DMS153 (cell line): Measurements from ENCODE around the gene ACD.

ENCODE experiments used
- DNase-seq: peaks from one replicate; lab custom pipeline; 2025; lab: John Stamatoyannopoulos, UW

The ACD gene

DNA sequence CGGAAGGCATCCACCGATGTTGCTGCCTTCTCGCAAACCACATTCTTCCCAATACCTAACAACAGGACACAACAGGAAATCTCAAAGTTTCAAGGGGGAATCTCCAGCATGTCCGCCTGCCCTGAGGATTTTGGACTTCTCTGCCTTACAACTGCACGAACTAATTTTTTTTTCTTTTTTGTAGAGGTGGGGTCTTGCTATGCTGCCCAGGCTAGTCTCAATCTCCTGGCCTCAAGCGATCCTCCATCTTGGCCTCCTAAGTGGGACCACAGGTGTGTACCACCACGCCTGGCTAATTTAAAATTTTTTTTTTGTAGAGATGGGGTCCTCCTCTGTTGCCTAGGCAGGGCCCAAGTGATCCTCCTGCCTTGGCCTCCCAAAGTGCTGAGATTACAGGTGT, 15.9 kb upstream of the ACD start:
- DNase-seq: no peak

DNA sequence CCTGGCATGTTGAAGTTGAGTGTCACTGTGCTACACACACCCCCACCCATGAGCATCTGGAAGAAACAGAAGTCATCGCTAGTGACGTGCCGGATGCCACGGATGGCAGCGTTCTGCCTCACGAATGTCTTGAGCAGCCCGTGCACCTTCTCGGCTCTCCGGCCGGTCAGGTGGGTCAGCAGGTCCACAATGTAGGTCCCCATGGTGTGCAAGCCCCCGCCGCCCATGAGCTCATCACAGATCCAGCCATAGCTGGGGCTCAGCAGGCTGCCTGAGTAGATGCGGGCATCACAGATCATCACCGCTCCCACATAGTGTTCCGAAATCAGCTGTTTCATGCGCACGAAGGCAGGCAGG, 15.5 kb upstream of the ACD start:
- DNase-seq: no peak

DNA sequence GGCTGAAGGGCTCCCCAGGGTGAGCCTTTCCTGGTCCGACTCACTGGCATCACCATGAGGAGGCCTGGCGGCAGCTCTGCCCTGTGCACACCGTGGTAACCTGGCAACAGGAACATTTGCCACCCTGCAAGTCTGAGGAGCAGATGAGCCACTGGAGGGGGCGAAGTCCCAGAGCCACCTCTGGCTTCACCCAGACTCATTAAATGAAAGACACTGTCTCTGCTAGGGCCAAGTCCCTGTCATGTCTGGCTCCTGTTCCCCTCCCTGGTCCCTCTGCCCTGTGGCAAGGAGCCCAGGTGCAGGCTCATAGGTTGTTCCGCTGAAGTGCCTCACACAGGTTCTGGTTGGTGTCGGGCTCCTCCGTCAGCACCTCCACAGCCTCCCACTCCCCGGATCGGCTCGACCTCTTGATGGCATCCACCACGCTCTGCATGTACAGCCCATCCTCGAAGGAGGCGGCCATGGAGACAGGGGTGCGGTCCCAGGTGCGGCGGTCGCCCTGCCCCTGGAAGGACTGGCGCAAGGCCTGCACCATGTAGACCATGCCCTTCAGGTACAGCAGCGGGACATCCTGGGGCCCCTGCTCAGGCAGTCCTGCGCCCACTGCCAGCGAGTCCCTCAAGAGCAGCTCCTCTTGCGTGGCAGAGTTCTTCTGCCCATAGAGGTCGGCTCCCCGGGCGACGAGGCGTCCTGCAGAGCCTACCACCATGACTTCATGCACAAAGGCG, 15.0 kb upstream of the ACD start:
- peak; percentile 58 for DNase-seq

DNA sequence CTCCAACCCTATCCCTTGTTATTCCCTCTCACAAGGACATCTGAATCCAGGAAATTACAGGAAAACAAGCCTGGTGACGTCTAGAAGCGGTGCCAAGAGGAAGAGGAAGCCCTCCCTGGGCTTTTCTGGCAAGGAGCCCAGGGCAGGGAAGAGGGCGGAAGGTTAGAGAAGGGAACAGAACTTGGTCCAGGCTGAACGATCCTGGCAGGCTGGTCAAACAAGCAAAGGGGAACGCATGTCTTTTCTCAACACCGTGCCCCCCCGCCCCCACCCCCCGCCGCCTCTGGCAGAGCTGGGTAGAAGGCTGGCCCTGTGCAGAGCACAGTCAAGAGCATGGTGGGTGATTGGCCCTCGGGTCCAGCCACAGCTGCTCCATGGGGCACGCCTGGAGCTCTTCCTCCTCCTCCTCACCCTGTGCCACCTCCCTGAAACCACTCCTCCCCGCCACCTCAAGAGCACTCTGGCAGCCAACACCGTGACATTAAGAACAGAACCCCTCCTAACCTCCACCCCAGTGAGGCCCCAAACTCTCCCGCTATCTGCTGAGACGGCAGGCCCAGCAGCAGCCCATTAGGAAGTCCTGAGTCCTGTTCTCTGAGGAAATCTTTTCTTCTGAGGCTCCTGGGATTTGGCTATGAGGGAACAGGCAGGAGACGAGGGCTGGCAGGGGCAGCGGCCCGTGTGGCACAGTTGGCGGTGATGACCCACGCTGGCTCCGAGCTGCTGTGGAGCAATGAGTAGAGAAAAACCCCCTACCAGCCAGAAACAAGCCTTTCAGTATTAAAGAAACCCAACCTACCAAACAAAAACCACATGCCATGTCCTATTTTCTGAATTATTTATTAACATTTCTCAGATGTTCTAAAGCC, 13.9 kb upstream of the ACD start:
- DNase-seq: peak; percentile 73

DNA sequence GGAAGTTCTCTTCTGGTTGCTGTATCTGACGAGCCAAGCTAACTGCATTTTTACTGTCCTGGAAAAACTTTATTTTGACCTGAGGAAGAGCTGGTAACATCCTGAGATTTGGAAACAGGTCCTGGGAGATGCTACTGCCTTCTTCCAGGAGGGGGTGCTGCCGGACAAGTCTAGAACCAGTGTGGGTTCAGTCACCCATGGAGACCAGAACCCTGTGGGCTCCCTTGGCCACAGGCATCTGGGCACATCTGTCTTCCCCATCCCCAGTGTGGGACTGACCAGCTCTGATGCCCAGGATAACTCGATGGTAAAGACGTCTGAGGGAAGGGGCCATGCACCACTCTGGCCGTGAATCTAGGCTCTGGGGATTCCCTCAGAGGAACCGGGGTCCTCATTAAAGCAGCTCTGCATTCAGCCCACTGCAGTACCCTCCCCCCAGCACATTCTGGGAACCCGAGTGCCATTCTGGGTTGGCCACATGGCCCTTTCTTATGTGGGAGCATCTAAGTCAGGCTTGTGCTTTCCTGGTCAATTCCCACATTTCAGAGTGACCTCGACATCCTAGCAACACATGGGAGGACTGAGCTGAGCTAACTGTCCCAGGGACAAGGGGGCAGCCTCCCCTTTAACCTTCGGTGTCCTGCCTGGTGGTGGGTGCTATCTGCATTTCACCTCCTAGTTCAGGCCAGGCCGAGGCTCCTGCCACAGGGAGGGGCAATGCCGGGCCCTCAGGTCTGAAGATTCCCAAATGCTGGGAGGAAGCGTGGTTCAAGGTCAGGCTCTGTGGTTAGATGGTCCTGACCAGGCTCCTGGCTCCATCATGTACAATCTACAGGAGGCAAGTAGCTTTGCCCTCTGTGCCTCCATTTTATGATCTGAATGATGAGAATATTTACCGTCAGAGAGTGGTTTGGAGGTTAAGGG, 12.9 kb upstream of the ACD start:
- peak; percentile 28 for DNase-seq

- DNase-seq: no peak
Measured at GRCh38 chr16:67672306-67672705, 12.2 kb upstream of the ACD start.

DNA sequence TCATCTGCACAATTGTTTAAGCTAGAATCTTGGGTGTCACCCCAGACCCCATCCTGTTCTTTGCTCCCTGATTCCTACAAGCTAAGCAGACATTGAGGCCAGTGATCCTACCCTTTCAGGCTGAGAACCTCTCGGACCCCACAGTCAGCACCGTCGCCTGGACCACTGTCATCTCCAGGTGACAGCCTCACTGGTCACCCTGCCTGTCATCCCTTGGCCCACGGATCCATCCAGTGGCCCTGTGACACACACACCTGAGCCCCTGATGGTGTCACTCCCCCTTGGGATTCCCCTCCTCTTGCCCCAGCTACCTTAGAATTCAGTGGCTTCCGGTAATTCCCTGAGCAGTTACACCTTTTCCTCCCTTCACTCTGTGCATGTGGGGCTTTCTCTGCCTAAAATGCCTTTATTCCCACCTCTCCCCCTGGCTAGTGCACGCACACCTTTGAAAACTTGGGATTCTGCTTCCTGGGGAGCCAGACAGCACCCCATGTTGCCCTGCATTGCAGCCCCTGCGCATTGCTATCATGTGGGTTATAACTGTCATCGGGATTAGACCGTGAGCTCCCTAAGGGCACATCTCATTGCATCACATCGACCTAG, 9.5 kb upstream of the ACD start:
- DNase-seq: no peak

DNA sequence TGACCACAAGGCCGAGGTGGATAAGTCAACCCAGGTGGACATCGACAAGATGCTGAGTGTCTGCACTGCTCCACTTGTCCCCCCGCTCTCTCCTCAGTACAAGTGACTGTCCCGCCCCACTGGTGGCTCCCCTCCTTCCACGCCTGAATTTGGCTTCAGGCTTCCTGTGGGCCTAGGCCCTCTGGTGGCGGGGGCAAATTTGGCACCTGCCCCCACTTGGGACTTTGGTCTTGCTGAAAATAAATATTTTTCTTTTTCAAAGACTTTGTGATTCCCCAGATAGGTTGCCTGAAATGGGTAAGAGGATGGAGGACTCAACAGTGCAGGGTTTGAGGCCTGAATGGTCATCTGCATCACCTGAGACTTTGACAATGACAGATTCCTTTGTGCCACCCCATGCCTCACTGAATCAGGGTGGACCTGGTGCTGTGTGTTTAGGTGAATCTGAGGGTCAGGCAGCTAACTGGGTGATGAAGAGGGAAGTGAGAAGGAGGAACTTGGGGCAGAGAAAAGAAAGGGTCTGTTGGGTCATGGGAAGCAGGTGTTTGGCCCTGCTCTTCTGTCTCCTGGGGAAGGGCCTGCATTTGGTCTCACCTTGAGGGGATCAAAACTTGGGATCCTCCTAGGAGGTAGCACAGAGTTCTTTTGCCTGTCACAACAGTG, 8.6 kb upstream of the ACD start:
- DNase-seq: no peak

GRCh38 chr16:67667817-67668494, 7.9 kb upstream of the ACD start:
- peak; percentile 90 for DNase-seq

DNA sequence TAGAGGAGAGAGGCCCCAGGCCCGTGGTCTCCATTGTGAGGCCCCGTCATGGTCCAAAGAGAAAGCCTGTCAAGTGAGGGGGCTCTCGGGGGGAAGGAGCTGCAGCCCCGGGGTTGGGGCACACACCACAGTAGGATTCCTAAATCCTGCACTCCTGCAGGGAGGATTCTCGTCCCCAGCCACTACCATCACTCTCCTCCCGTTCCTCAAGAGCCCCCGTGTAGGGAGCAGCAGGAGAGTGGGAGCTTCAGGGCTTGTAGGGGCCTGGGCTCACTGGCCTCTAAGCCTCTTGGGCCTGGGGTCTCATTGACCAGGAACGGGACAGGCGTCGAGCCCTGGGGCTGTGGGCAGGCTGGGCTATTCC, 7.4 kb upstream of the ACD start:
- DNase-seq: no peak

GRCh38 chr16:67666559-67667452, 6.7 kb upstream of the ACD start, which contains the start of the genes C16orf86 and ENKD1:
TSS of gene C16orf86 (plus strand) at chr16:67666814. CDS start at chr16:67666971, 157 bp downstream.
TSS of gene ENKD1 (minus strand) at chr16:67666750. CDS start at chr16:67666442, 308 bp downstream.
- DNase-seq: peak; percentile 65

- DNase-seq: no peak
Measured at GRCh38 chr16:67666032-67666551, 6.0 kb upstream of the ACD start.

GRCh38 chr16:67665598-67665997, 5.5 kb upstream of the ACD start:
- no peak for DNase-seq

GRCh38 chr16:67664871-67665270, 4.8 kb upstream of the ACD start:
- DNase-seq: no peak

GRCh38 chr16:67664258-67664657, 4.2 kb upstream of the ACD start:
- DNase-seq: no peak

GRCh38 chr16:67663877-67664222, 3.8 kb upstream of the ACD start:
- DNase-seq: no peak

- no peak for DNase-seq
Measured at GRCh38 chr16:67663151-67663876, 3.3 kb upstream of the ACD start.

DNA sequence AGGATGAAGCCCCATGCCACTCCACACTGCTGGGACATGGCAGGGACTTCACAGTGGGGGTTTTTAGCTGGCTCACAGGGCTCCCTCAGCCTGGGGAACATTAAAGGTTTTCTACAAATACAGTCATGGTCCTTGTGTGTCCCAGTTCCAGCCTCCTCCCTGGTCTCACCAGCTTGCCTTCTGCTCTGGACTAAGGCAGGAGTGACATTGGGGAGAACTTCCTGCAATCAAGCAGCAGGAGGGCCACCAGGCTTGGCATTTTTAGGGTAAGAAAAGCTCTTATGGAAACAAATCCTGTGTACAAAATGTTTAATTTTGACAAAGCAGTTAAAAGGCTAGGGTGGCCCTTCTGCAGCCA, 2.6 kb upstream of the ACD start:
- DNase-seq: no peak
